Panc1 (cell line): ENCODE measurements around the gene FUOM. TPM values are rescaled to one million over a fixed set of nuclear protein-coding genes. Genes with fewer than 3 reads are reported as not detected.

ENCODE experiments used
- ATAC-seq: fragments of 200-7000 bp; cut with Tn5 transposase; 2 replicates; pipeline ENCODE4 v1.9.1; 2020; ENCODE audit warnings: mild to moderate bottlenecking, moderate library complexity
- BruUV-seq: library from RNA; stranded (reverse); fragments of 400-500 nt; replicated peaks from 2 replicates; lab custom pipeline; 2021; lab: Mats Ljungman, UMichigan
- CTCF ChIA-PET: fragments of 300-600 bp; sonication (Branson Sonifier 250); formaldehyde crosslinking; loops from one replicate; lab custom pipeline; 2022; ENCODE audit warnings: antibody characterized with exemption; lab: Charles Lee
- POLR2A ChIA-PET: fragments of 300-600 bp; sonication (Branson Sonifier 250); formaldehyde crosslinking; loops from one replicate; lab custom pipeline; 2022; ENCODE audit warnings: antibody characterized with exemption; lab: Charles Lee
- DNase-seq: peaks from one replicate; pipeline ENCODE4 v3.0.0-alpha.2; 2010; ENCODE audit warnings: low read depth, low spot score
- H3K27ac ChIP-seq: 2 replicates; pipeline ENCODE4 v1.5.1; 2011; ENCODE audit warnings: mild to moderate bottlenecking, low read length, inconsistent platforms
- H3K27me3 ChIP-seq: fragments of 200-500 bp; sonication (Bioruptor generic); 2 replicates; pipeline ENCODE4 v1.6.0; 2014; ENCODE audit warnings: low read length, inconsistent platforms; ENCODE audit not compliant: control insufficient read depth, insufficient read depth
- H3K36me3 ChIP-seq: fragments of 200-500 bp; sonication (Bioruptor generic); 2 replicates; pipeline ENCODE4 v1.5.1; 2014; ENCODE audit warnings: inconsistent platforms, mild to moderate bottlenecking, low read length, moderate library complexity; ENCODE audit not compliant: control insufficient read depth, insufficient read depth
- H3K4me1 ChIP-seq: 2 replicates; pipeline ENCODE4 v1.5.1; 2011; ENCODE audit warnings: inconsistent platforms, mild to moderate bottlenecking, low read length, moderate library complexity; ENCODE audit not compliant: control insufficient read depth, insufficient read depth
- H3K4me3 ChIP-seq, 2 experiments: 2 replicates each; pipeline ENCODE4 v1.5.1; 2011 to 2012; ENCODE audit warnings: low read depth in 2 of 2, low read length in 2 of 2, mild to moderate bottlenecking in 2 of 2, inconsistent platforms in 1 of 2, moderate library complexity in 1 of 2
- H3K9me3 ChIP-seq: fragments of 200-500 bp; sonication (Bioruptor generic); 2 replicates; pipeline ENCODE4 v1.5.1; 2014; ENCODE audit warnings: low read depth, mild to moderate bottlenecking, inconsistent platforms, low read length, moderate library complexity; ENCODE audit not compliant: control insufficient read depth, insufficient read depth
- CTCF ChIP-seq: fragments of 450-650 bp; IDR thresholded peaks from 2 replicates; pipeline ENCODE4 v1.5.1; 2017; ENCODE audit warnings: mild to moderate bottlenecking
- POLR2AphosphoS5 ChIP-seq: IDR thresholded peaks from 2 replicates; pipeline ENCODE4 v1.6.1; 2012; ENCODE audit warnings: mild to moderate bottlenecking, low read depth, low read length, moderate library complexity
- REST ChIP-seq, 2 experiments: IDR thresholded peaks; 2 replicates each; pipeline ENCODE4 v1.6.1; 2011 to 2012; ENCODE audit warnings: low read depth in 2 of 2, control low read depth in 1 of 2, low read length in 1 of 2, mild to moderate bottlenecking in 1 of 2, moderate library complexity in 1 of 2; ENCODE audit not compliant: insufficient read depth in 1 of 2
- SIN3A ChIP-seq: IDR thresholded peaks from 2 replicates; pipeline ENCODE4 v1.6.1; 2012; ENCODE audit warnings: low read depth, mild to moderate bottlenecking, low read length, moderate library complexity, borderline replicate concordance; ENCODE audit not compliant: insufficient read depth
- TCF7L2 ChIP-seq: IDR thresholded peaks from 2 replicates; pipeline ENCODE4 v1.6.1; 2011; ENCODE audit warnings: mild to moderate bottlenecking, low read depth, low read length, inconsistent platforms
- in situ Hi-C: cut with HindIII; loops from 2 replicates; pipeline ENCODE4 v1.10.0; 2016; ENCODE audit warnings: low sequenced_read_pairs, low pct_unique_long_range_greater_than_20kb
- intact Hi-C: fragments of 100-400 bp; cut with micrococcal nuclease; formaldehyde crosslinking; loops from one replicate; pipeline ENCODE4 v1.10.0; 2022; ENCODE audit not compliant: unreplicated experiment
- total RNA-seq: library from RNA; stranded (reverse); gene quantifications from one replicate; pipeline ENCODE4 v1.2.1, GENCODE V29; 2021; ENCODE audit not compliant: unreplicated experiment

FUOM gene
- total RNA-seq, 1 experiment from 2014 or later, result 39.6 TPM

DNA sequence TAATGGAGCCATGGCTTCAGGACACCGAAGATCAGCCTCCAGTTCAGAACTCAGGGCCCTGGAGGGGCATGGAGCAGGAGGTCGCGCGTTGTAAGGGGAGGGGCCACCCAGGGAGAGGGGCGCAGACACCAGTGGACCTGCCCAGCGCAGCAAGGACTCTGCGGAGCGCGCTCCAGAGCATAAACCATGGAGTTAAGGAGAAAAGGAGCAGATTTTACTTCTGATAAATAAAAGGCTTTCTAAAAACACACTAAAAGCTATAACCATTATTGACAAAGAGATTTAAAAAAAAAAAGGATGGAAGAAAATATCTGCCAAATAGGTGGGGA lies 31.6 kb downstream of the FUOM start:
- no peak for TF ChIP-seq TCF7L2
- no peaks in the 10 kb centered on the region for H3K9me3 ChIP-seq
- no TSS peak for BruUV-seq
- CTCF ChIA-PET, result no interaction called here
- DNase-seq (no peak), ATAC-seq (no peak; the same call in 1 of the 2 replicates)
- in situ Hi-C loops (no loop called here), intact Hi-C loops (no loop called here)
- H3K27me3 ChIP-seq, result no peaks in the 10 kb centered on the region
- H3K36me3 ChIP-seq, result no peaks in the 10 kb centered on the region
- H3K4me1 ChIP-seq, result peaks cover 17% of the 10 kb centered on the region
- POLR2A ChIA-PET, result no interaction called here
- peak overlapping the region; percentile 54 to 58 for H3K4me3 ChIP-seq
- 0 out of 2 replicates have a peak overlapping the region, but pooled peaks have one; percentile 17 for H3K27ac ChIP-seq

DNA sequence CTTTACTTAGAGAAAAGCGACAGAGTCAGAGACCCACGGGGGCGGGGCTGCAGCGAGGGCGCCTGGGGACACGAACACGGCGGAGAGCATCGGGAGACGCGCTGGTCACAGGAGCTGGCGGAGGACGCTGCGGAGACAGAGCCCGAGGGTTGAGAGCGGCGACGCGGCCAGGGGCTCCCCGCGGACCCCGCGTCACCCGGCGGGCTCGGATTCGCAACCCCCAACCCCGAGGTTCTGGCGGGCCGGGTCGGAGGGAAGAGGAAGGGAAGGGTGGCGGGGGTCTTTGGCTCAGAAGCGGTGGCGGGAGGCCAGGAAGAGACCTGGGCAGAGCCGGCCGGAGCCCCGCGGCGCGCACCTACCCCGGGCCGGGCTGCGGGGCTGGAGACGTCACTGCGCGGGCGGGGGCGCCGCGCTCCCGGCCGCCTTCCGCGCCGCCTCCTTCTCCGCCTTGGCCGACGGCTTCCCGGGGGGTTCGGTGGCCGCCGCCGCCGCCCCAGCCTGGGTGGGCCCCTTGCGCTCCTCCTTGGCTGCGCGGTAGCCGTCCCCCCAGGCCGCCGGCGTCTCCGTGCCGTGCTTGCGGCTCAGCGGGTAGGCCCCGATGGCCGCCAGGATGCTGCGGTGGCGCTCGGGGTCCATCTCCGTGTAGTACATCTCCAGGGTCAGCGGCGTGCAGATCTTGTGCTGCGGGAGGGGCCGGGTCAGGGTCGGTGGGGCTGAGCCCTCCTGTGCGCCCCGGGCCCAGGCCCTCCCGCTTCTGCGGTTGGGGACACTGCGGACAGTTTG lies 32.2 kb downstream of the FUOM start:
- DNase-seq, result no peak
- TF ChIP-seq REST (IDR thresholded peaks at IDR 0.05; ENCODE audit: insufficient read depth in 1 of 2, low read depth in 2 of 2, low read length in 1 of 2) (no peak), SIN3A (no peak), POLR2AphosphoS5 (no peak), TCF7L2 (no peak), CTCF (no peak)
- peak overlapping the region; percentile 23; the same call in 1 of the 2 replicates for H3K27ac ChIP-seq
- no peaks in the 10 kb centered on the region for H3K9me3 ChIP-seq
- CTCF ChIA-PET, result no interaction called here
- BruUV-seq, result no TSS peak
- peak; percentile 57 for ATAC-seq
- H3K4me3 ChIP-seq, result peak overlapping the region; percentile 54 to 58
- intact Hi-C loops (no loop called here), in situ Hi-C loops (no loop called here)
- H3K27me3 ChIP-seq, result no peaks in the 10 kb centered on the region
- peaks cover 17% of the 10 kb centered on the region for H3K4me1 ChIP-seq
- POLR2A ChIA-PET, result no interaction called here
- H3K36me3 ChIP-seq, result no peaks in the 10 kb centered on the region

DNA sequence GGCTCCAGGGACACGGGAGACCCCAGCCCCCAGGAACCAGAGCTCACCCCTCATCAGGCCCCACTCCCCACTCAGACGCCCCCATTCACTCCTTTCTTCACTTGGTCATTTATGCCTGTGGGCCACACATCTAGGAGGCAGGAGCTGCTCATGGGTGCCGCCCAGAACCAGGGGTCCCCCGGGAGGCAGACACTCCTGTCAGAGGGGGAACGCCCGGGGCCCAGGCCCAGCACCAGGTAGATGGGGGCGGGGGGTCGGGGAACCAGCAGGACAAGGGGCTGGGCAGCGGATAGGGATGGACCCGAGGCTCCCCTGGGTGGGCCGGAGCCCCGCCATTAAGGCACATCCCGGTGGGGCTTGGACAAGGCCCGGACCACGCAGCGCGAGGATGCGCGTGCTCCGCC lies 33.0 kb downstream of the FUOM start:
- H3K4me1 ChIP-seq, result peaks cover 17% of the 10 kb centered on the region
- no peaks in the 10 kb centered on the region for H3K36me3 ChIP-seq
- H3K27ac ChIP-seq, result peak overlapping the region; percentile 23; the same call in 1 of the 2 replicates
- ChIA-PET CTCF (interaction anchor here (0.6 kb wide), 1 partner anchor 12 kb away, joined by 3 read pairs; the partner anchor contains the start of gene CALY), POLR2A (no interaction called here)
- TF ChIP-seq REST (IDR thresholded peaks at IDR 0.05; ENCODE audit: insufficient read depth in 1 of 2, low read depth in 2 of 2, low read length in 1 of 2) (no peak), POLR2AphosphoS5 (no peak), TCF7L2 (no peak), SIN3A (no peak), CTCF (no peak)
- intact Hi-C loops (no loop called here), in situ Hi-C loops (no loop called here)
- ATAC-seq (0 out of 2 replicates have a peak, but pooled peaks have one; percentile 6), DNase-seq (no peak)
- no TSS peak for BruUV-seq
- no peaks in the 10 kb centered on the region for H3K27me3 ChIP-seq
- peak overlapping the region; percentile 54 to 58 for H3K4me3 ChIP-seq
- H3K9me3 ChIP-seq, result no peaks in the 10 kb centered on the region
